PC-9 (cell line): ENCODE measurements around the gene RAB40B.

Experiments used
- EZH2 ChIP-seq: fragments of 200-600 bp; sonication (generic); IDR thresholded peaks from 2 replicates; pipeline ENCODE4 v1.8.0; 2017; ENCODE audit warnings: antibody characterized with exemption, low read depth
- TF ChIP-seq, protein P1 (sequence below): fragments of 200-600 bp; sonication (generic); conservative IDR thresholded peaks from 2 replicates; pipeline ENCODE4 v1.6.1; 2017; ENCODE audit warnings: mixed run types, antibody characterized with exemption, mild to moderate bottlenecking, moderate library complexity

DNA sequence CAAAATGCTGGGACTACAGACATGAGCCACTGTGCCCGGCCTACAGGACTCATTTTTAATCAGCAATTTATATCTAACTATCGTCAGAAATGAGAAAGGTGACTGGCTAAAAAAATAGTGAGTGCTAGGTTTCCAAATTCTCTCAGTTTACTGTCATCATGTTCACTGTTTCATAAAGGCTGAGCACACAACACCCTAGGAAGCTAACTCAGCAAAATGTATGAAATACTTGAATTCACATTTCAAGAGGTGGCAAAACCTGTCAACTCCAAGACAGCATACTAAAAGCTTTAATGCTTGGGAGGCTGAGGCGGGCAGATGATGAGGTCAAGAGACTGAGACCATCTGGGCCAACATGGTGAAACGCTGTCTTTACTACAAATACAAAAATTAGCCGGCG is 67.0 kb downstream of the RAB40B start:
- TF ChIP-seq, protein P1, sequence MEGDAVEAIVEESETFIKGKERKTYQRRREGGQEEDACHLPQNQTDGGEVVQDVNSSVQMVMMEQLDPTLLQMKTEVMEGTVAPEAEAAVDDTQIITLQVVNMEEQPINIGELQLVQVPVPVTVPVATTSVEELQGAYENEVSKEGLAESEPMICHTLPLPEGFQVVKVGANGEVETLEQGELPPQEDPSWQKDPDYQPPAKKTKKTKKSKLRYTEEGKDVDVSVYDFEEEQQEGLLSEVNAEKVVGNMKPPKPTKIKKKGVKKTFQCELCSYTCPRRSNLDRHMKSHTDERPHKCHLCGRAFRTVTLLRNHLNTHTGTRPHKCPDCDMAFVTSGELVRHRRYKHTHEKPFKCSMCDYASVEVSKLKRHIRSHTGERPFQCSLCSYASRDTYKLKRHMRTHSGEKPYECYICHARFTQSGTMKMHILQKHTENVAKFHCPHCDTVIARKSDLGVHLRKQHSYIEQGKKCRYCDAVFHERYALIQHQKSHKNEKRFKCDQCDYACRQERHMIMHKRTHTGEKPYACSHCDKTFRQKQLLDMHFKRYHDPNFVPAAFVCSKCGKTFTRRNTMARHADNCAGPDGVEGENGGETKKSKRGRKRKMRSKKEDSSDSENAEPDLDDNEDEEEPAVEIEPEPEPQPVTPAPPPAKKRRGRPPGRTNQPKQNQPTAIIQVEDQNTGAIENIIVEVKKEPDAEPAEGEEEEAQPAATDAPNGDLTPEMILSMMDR: no peak
- TF ChIP-seq EZH2: no peak
